GM21390 (cell line): ENCODE data around the gene PARP4.
"Not testable (repeated sequence)": the region's sequence is repeated elsewhere in the genome, so short reads cannot be mapped to it uniquely, and the experiment has no call there.

Experiments used
- ATAC-seq: cut with Tn5 transposase; IDR thresholded peaks from one replicate; pipeline ENCODE4 v1.9.1; 2021; ENCODE audit not compliant: unreplicated experiment

PARP4 gene

GRCh38 chr13:24380227-24380626 is 132.4 kb downstream of the PARP4 start:
- ATAC-seq = not testable (repeated sequence)

DNA sequence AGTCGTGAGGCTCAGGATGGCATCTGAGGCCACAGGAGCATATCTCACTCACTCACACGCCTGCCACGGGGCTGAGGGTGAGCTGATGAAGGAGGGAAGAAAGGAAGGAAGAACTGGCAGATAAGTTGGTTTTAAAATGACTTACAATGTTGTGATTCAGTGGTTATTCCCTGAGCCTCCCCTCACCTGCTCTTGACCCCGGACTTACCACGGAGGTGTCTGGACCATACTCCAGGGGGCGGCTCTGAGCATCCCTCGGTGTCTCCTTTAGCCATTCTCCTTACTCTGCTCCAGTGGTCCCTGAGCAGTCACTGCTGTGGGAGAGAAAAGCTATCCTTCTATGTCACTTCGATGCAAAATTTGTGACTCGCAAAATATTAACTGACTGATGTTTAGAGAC is 141.3 kb downstream of the PARP4 start:
- not testable (repeated sequence) for ATAC-seq
